ENCODE measurements around the gene FAM20C.
"Not testable (repeated sequence)": the region's sequence is repeated elsewhere in the genome, so short reads cannot be mapped to it uniquely, and the experiment has no call there.

- TF ChIP-seq, protein P1, sequence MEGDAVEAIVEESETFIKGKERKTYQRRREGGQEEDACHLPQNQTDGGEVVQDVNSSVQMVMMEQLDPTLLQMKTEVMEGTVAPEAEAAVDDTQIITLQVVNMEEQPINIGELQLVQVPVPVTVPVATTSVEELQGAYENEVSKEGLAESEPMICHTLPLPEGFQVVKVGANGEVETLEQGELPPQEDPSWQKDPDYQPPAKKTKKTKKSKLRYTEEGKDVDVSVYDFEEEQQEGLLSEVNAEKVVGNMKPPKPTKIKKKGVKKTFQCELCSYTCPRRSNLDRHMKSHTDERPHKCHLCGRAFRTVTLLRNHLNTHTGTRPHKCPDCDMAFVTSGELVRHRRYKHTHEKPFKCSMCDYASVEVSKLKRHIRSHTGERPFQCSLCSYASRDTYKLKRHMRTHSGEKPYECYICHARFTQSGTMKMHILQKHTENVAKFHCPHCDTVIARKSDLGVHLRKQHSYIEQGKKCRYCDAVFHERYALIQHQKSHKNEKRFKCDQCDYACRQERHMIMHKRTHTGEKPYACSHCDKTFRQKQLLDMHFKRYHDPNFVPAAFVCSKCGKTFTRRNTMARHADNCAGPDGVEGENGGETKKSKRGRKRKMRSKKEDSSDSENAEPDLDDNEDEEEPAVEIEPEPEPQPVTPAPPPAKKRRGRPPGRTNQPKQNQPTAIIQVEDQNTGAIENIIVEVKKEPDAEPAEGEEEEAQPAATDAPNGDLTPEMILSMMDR (IDR thresholded peaks at IDR 0.05; ENCODE audit: low read depth, low read length) = not testable (repeated sequence)
- not testable (repeated sequence) for TF ChIP-seq EZH2phosphoT487 (IDR thresholded peaks at IDR 0.05; ENCODE audit: low read depth)
Measured at GRCh38 chr7:182502-182901, 9.9 kb upstream of the FAM20C start.
